K562 (cell line): ENCODE data around the gene NDC1. TPM values are rescaled to one million over a fixed set of nuclear protein-coding genes. Genes with fewer than 3 reads are reported as not detected.

Experiments used
- GMEB1 ChIP-seq: fragments of 250-450 bp; sonication (Bioruptor Pico); IDR thresholded peaks from 2 replicates; pipeline ENCODE4 v1.4.0; 2020; ENCODE audit warnings: mild to moderate bottlenecking
- POLR2AphosphoS5 ChIP-seq: IDR thresholded peaks from 2 replicates; pipeline ENCODE4 v1.6.1; 2011; ENCODE audit warnings: mild to moderate bottlenecking, low read depth, low read length, moderate library complexity; ENCODE audit not compliant: control insufficient read depth, insufficient read depth
- RREB1 ChIP-seq: fragments of 250-450 bp; sonication (Bioruptor Pico); IDR thresholded peaks from 2 replicates; pipeline ENCODE4 v1.4.0; 2020
- ZNF444 ChIP-seq: fragments of 250-450 bp; sonication (Bioruptor Pico); IDR thresholded peaks from 2 replicates; pipeline ENCODE4 v1.4.0; 2020; ENCODE audit warnings: mild to moderate bottlenecking, moderate library complexity
- ZNF707 ChIP-seq: fragments of 250-450 bp; sonication (Bioruptor Pico); conservative IDR thresholded peaks from 2 replicates; pipeline ENCODE4 v1.8.0; 2022; ENCODE audit warnings: inconsistent platforms, mild to moderate bottlenecking, moderate library complexity
- polyA plus RNA-seq, 8 experiments: library from polyadenylated mRNA; depleted of rRNA in 4 of 8; stranded (reverse) in 5 of 8; unstranded in 3 of 8; fragments of >200 nt; fragmentation: Nextera tagmentation in 2 of 8; fragmentation: Illumina TruSeq in 1 of 8; extraction: Ambion mirVana in 2 of 8; extraction: Trizol in 1 of 8; gene quantifications; 2 replicates each; pipeline versions ENCODE4 v1.2.1 to v1.2.3, GENCODE V29; 2011 to 2014; ENCODE audit warnings: inconsistent platforms in 1 of 8, missing spikeins in 1 of 8
- total RNA-seq, 7 experiments: library from RNA; depleted of rRNA in 6 of 7; stranded (reverse); fragments of >200 nt in 6 of 7; fragmentation: Illumina TruSeq in 2 of 7; extraction: Trizol in 2 of 7; gene quantifications; 2 replicates each; pipeline versions ENCODE4 v1.2.1 to v1.2.3, GENCODE V29; 2011 to 2021; ENCODE audit warnings: low replicate concordance in 1 of 7

NDC1 gene
- total and polyA plus RNA-seq, 9 of the 15 experiments (the other 6 are each of a cell fraction or from before 2014, with no cell fraction given): 26.9 to 102 (median 64.5) TPM

- TF ChIP-seq GMEB1 (CRISPR knock-in tag): no peak
- TF ChIP-seq ZNF444 (CRISPR knock-in tag): no peak
- TF ChIP-seq POLR2AphosphoS5: no peak
- no peak for TF ChIP-seq RREB1 (CRISPR knock-in tag)
- no peak for TF ChIP-seq ZNF707
Measured at GRCh38 chr1:53871773-53872484, 33.8 kb upstream of the NDC1 start (continued).
